ENCODE data around the gene KIAA0753. TPM values are rescaled to one million over a fixed set of nuclear protein-coding genes. Genes with fewer than 3 reads are reported as not detected.

Gene KIAA0753
- 4.0 TPM for polyA plus RNA-seq

GRCh38 chr17:6640536-6641246 lies at the start of gene KIAA0753, which contains the start of gene TXNDC17:
KIAA0753 (minus strand) TSS chr17:6640711; CDS start chr17:6635103, 5,608 bp downstream.
TXNDC17 (plus strand) TSS chr17:6641060; CDS start chr17:6641083, 23 bp downstream.
- H3K27ac Mint-ChIP-seq, result peak within 1 kb of the TSS; percentile 87 to 100 (median 96)
- H3K36me3 Mint-ChIP-seq, result peaks cover 1% of the 10 kb centered on the region
- no peaks in the 10 kb centered on the region for H3K9me3 Mint-ChIP-seq
- no peaks in the 10 kb centered on the region for H3K27me3 Mint-ChIP-seq
- H3K4me3 Mint-ChIP-seq, result peak within 1 kb of the TSS; percentile 95 to 100 (median 97)
- peaks cover 19 to 23% (median 21%) of the 10 kb centered on the region in 3 donors for H3K4me1 Mint-ChIP-seq

DNA sequence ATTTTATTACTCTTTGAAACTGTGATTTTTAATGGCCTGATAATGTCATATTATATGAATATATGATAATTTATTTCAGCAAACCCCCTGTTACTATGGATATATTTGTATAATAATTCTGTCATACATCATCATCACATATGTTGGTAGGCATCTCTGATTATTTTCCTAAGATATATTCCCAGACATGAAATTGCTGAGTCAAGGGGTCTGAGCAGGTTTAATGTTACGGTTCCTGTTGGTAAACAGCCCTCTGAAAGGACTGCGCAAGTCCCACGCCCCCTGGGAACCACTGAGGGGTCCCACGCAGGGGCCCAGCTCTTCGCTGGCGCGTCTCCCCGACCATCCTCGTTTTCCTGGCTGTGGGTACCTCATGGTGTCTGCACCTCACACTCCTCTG lies 48.4 kb upstream of the KIAA0753 start:
- Mint-ChIP-seq H3K9me3 (no peaks in the 10 kb centered on the region), H3K27me3 (peaks cover 8% of the 10 kb centered on the region), H3K27ac (no peak overlapping the region)

DNA sequence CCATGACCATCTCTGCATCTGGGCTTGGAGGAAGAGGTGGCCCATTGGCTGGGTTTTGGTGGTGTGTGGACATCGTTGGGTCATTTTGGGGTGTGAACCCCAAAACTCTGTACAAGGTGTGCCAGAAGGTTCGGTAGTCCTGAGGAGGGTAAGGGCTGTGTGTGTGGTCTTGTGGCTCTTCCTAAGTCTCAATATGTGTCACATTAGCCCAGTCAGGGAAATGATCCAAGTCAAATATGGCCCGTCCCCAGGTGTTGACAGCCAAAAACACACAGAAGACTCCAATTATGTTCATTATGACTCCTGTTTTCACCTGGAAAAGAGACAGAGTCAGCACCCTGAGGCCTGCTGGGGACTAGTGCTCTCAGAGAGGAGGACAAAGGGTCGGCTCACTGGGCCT lies 45.5 kb upstream of the KIAA0753 start:
- Mint-ChIP-seq H3K27me3 (peaks cover 8% of the 10 kb centered on the region), H3K9me3 (no peaks in the 10 kb centered on the region), H3K27ac (no peak overlapping the region), H3K4me1 (peaks cover 0 to 1% (median 0%) of the 10 kb centered on the region in 3 donors), H3K4me3 (no peak overlapping the region), H3K36me3 (peaks cover 6% of the 10 kb centered on the region)

More for the DNA sequence above, 48.4 kb upstream of the KIAA0753 start:
- H3K36me3 Mint-ChIP-seq, result peaks cover 4% of the 10 kb centered on the region
- H3K4me1 Mint-ChIP-seq, result peaks cover 0 to 1% (median 0%) of the 10 kb centered on the region in 3 donors
- no peak overlapping the region for H3K4me3 Mint-ChIP-seq

DNA sequence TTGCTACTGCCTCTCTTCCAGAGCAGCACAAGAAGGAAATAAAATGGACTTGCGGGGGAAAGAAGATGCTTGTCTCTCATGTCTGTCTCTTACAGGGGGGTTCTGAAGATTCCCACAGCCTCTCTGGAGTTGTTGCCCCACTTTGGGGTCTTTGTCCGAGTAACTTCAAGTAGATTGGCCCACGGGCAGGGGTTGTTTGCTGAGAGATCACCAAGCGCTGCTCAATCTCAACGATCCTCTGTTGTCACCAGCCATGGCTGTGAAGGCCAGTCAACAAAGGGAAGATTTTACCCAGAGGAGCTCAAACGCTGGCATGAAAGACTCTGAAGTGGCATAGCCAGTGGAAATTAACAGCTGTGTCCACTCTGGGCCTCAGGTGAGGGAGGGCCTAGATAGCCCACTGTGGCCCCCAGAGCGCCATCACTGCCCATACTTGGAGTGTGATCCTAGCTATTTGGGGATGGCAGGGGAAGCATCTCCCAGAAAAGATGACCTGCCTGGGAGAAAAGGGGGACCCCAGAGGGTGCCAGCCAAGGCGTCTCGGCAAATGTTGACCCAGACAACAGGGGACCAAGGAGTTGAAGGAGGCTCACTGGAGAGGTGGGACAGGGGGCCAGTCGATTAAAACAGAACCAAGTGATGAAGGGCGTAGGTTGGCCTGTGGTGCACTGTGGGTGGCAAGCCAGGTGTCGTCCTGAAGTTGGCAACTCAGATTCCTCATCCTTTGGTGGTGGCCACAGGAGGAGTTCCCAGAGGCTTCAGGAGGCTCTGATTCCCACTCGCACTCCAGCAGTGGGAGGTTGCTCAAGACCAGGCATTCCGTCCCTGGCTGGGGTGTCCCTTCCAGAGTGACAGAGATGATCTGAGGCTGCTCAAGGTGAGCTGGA lies 44.6 kb upstream of the KIAA0753 start:
- H3K27me3 Mint-ChIP-seq, result peaks cover 8% of the 10 kb centered on the region

GRCh38 chr17:6684460-6684783 lies 43.9 kb upstream of the KIAA0753 start:
- Mint-ChIP-seq H3K4me3 (no peak overlapping the region), H3K4me1 (peaks cover 0 to 1% (median 0%) of the 10 kb centered on the region in 3 donors), H3K27me3 (peaks cover 6% of the 10 kb centered on the region), H3K9me3 (no peaks in the 10 kb centered on the region), H3K36me3 (peaks cover 6% of the 10 kb centered on the region), H3K27ac (no peak overlapping the region)

More for the DNA sequence above, 44.6 kb upstream of the KIAA0753 start:
- Mint-ChIP-seq H3K27ac (peak overlapping the region in 1 of 3 donors; percentile 36), H3K4me1 (peaks cover 0 to 1% (median 0%) of the 10 kb centered on the region in 3 donors), H3K9me3 (no peaks in the 10 kb centered on the region), H3K36me3 (peaks cover 6% of the 10 kb centered on the region), H3K4me3 (peak overlapping the region in 1 of 4 donors; percentile 9)

DNA sequence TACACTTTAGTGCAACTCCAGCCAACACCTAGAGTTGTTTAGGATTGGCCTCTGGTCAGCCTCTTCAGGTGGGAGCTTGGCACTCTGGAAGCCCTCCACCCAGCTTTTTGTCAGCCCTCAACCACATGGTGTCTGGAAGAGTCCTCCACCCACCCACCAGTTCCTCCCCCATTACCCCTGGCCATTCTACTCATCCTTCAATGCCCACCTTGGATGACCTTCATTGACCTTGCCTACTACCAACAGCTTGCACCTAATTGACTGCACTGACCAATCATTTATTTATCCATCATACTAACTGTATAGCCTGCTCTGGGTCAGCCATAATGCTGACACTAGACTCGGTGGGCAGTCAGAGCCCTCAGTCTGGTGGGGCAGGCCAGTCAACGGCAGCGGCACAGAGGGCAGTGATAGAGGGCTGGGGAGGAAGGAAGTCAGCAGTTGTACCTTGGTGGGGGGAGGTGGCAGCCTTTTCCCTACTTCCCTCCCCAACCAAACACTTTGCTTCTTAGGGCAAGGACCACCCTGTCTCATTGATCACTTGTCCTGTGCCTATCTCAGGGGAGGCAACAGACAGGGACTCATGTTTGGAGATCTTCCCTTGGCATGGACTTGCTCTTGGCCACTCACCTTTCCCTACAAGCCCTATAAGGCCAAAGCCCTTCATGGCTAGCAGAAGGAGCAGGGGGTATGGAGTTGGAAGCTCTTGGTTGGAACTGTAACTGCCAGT lies 43.4 kb upstream of the KIAA0753 start:
- Mint-ChIP-seq H3K27me3 (peaks cover 6% of the 10 kb centered on the region), H3K9me3 (no peaks in the 10 kb centered on the region), H3K4me3 (no peak overlapping the region), H3K4me1 (peaks cover 0 to 1% (median 0%) of the 10 kb centered on the region in 3 donors), H3K36me3 (peaks cover 6% of the 10 kb centered on the region), H3K27ac (no peak overlapping the region)

DNA sequence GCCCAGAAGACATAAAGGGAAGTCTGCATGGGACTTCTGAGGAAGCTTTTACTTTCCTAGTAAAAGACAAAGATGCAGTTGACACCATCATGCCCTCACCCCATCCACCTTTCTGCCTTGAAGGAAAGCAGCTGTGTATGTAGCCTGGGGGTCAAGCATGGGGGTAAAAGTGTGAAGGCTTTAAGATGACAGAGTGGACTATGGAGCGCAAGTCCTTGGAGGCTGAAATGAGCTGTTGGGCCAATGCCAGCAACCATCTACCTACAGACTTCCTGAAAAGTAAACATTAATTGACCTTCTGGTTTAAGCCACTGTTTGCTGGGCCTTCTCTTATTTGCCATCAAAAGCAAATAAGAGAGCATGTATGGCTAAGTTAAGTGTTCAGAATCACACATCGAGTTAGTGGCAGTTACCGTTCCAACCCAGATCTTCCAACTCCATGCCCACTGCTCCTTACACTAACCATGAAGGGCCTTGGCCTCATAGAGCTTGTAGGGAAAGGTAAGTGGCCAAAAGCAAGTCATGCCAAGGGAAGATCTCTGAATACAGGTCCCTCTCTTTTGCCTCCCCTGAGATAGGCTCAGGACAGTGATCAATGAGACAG lies 42.7 kb upstream of the KIAA0753 start:
- peaks cover 6% of the 10 kb centered on the region for H3K36me3 Mint-ChIP-seq
- H3K9me3 Mint-ChIP-seq, result no peaks in the 10 kb centered on the region
- H3K27me3 Mint-ChIP-seq, result peaks cover 10% of the 10 kb centered on the region
- H3K27ac Mint-ChIP-seq, result no peak overlapping the region
- H3K4me1 Mint-ChIP-seq, result peaks cover 0 to 1% (median 0%) of the 10 kb centered on the region in 3 donors
- H3K4me3 Mint-ChIP-seq, result no peak overlapping the region

DNA sequence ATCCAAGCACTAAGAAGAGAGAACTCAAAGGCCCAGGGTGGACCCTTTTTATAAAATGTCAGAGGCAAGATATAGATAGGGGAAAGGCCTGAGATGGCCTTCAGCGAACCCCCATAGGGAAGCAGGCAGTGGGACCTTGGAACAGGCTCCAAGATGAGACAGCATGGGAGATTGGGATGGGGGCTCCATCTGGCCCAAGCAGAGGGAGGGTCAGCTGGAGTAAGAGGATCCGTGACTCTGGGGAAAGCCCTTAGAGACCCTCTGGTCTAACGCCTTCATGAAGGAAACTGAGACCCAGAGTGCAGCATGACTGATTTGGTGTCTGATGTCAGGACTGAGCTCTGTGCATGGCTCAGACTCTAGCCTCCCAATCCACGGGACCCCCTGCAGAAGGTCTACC lies 41.8 kb upstream of the KIAA0753 start:
- Mint-ChIP-seq H3K27me3 (peaks cover 10% of the 10 kb centered on the region), H3K36me3 (peaks cover 6% of the 10 kb centered on the region), H3K4me3 (no peak overlapping the region), H3K4me1 (peaks cover 0 to 2% (median 0%) of the 10 kb centered on the region in 3 donors), H3K27ac (no peak overlapping the region), H3K9me3 (no peaks in the 10 kb centered on the region)

DNA sequence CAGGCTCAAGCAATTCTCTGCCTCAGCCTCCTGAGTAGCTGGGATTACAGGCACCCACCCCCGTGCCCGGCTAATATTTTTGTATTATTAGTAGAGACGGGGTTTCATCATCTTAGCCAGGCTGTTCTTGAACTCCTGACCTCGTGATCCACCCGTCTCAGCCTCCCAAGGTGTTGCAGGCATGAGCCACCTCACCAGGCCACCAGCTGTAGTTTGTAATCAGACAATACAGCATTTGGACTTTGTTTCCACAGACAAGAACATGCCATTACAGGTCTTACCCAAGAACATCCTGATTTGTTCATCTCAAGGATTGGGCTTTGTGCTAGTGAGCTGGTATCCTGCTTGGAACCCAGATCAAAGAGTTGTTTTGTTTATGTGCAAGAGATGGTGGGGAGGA lies 41.2 kb upstream of the KIAA0753 start:
- peaks cover 8% of the 10 kb centered on the region for H3K27me3 Mint-ChIP-seq
- no peak overlapping the region for H3K4me3 Mint-ChIP-seq
- H3K9me3 Mint-ChIP-seq, result no peaks in the 10 kb centered on the region
- H3K36me3 Mint-ChIP-seq, result peaks cover 5% of the 10 kb centered on the region
- peaks cover 0 to 1% (median 0%) of the 10 kb centered on the region in 3 donors for H3K4me1 Mint-ChIP-seq
- no peak overlapping the region for H3K27ac Mint-ChIP-seq

DNA sequence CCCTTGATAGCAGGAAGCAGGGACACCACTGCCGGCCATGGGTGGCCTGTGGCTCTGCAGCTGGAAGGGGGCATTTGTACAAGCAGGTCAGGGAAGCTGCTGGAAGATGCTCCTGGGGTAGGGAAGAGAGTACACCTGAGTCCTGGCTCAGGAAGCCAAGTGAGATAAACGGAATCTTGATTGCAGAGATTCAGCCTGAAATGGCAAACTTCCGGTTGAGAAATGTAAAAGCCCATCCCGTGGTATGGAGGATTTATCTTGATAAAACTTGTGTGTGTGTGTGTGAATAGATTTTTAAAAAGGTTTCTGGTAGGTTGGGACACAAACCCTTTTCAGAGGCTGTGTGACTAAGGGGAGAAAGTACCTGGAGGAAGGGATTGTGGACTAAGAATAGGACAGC lies 40.7 kb upstream of the KIAA0753 start:
- peaks cover 5% of the 10 kb centered on the region for H3K36me3 Mint-ChIP-seq
- H3K4me1 Mint-ChIP-seq, result peaks cover 0 to 1% (median 0%) of the 10 kb centered on the region in 3 donors
- H3K9me3 Mint-ChIP-seq, result no peaks in the 10 kb centered on the region
- H3K27me3 Mint-ChIP-seq, result peaks cover 8% of the 10 kb centered on the region
- no peak overlapping the region for H3K4me3 Mint-ChIP-seq
- H3K27ac Mint-ChIP-seq, result no peak overlapping the region

GRCh38 chr17:6679241-6679640 lies 38.7 kb upstream of the KIAA0753 start:
- peaks cover 6% of the 10 kb centered on the region for H3K27me3 Mint-ChIP-seq
- H3K27ac Mint-ChIP-seq, result no peak overlapping the region
- H3K9me3 Mint-ChIP-seq, result no peaks in the 10 kb centered on the region
- H3K36me3 Mint-ChIP-seq, result peaks cover 2% of the 10 kb centered on the region
- H3K4me1 Mint-ChIP-seq, result peaks cover 0 to 1% (median 1%) of the 10 kb centered on the region in 3 donors
- H3K4me3 Mint-ChIP-seq, result no peak overlapping the region

DNA sequence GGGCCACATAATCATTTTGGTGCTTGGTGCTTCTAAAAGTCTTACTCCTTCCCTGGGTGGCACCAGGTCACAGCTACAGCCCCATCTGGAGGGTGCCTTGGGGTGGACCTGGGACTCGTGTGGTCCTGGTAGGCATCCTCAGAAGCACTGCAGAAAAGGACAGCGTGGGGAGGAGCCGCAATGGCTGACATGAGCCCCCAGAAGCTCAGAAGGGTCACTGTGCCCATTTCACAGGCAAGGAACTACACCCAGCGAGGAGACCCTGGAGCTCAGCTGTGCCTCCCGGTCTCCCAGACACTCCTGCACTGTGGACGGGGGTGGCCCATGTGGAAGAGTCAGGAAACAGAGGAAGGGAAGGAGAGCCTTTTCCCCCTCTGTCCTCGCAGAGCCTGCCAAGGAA lies 37.4 kb upstream of the KIAA0753 start:
- no peak overlapping the region for H3K27ac Mint-ChIP-seq
- no peaks in the 10 kb centered on the region for H3K36me3 Mint-ChIP-seq
- H3K9me3 Mint-ChIP-seq, result no peaks in the 10 kb centered on the region
- peaks cover 0 to 1% (median 1%) of the 10 kb centered on the region in 3 donors for H3K4me1 Mint-ChIP-seq
- peaks cover 5% of the 10 kb centered on the region for H3K27me3 Mint-ChIP-seq
- peak overlapping the region in 1 of 4 donors; percentile 12 for H3K4me3 Mint-ChIP-seq

DNA sequence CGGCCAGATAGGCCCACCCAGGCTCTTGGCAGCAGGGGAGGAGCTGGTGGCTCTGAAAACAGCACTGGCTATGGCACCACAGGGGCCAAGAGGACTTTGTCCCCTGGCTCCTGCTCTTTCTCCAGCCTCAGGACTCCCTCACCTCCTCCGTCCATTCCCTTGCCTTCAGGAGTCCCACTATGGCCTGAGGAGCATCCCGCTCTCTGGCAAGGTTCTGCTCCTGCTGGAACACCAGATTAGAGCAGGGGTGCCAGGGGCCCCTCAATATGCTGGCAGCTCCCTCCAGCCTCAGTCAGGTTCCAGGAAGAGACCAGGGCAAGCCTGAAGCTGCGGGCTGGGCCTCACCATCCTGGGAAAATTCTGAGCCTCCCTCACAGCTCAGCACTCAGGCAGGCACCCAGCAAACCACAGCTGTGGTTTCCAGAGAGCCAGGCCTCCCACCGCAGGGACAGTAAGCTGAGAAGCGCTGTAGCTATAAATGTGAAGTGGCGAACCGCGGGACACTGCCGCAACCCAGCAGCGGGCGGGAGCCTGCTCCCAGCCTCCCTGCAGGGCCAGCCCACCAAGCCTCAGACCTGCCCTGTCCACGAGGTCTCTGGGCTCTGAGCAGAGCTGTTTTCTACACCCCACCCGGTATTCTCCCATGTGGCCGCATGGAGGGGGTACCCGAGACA lies 36.8 kb upstream of the KIAA0753 start:
- Mint-ChIP-seq H3K4me3 (no peak overlapping the region), H3K27me3 (peaks cover 5% of the 10 kb centered on the region), H3K4me1 (peaks cover 0 to 1% (median 1%) of the 10 kb centered on the region in 3 donors), H3K36me3 (no peaks in the 10 kb centered on the region), H3K9me3 (no peaks in the 10 kb centered on the region), H3K27ac (no peak overlapping the region)

- Mint-ChIP-seq H3K27me3 (peaks cover 5% of the 10 kb centered on the region), H3K27ac (no peak overlapping the region), H3K4me3 (no peak overlapping the region), H3K4me1 (peaks cover 0 to 1% (median 1%) of the 10 kb centered on the region in 3 donors), H3K36me3 (no peaks in the 10 kb centered on the region), H3K9me3 (no peaks in the 10 kb centered on the region)
These were observed 36.3 kb upstream of the KIAA0753 start for GRCh38 chr17:6676802-6677157.

Measured in IgD-negative memory B cell (primary cell).